ENCODE results near the gene PDE3A.

DNA sequence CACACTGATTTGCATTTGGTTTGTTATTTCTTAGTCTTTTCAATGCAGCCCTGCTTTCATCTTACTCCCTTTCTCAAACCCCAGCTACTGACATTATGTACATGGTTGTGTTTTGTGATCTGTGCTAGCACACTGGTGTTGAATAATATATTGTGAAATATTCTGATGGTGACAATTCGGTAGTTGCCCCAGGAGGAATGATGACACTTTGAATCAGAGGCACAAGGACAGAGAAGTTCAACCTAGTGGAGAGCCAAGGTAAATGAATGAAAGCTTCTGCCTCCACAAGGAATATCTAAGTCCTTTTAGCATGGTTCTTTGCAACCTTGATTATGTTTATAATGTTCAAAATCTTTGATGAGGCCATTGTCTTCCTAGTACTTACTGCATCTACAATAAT, 159.9 kb downstream of the PDE3A start:
- TF ChIP-seq POLR2A (IDR thresholded peaks at IDR 0.05; ENCODE audit: low read depth, low read length) (no peak), NBN (IDR thresholded peaks at IDR 0.05) (no peak), BHLHE40 (IDR thresholded peaks at IDR 0.05; ENCODE audit: borderline replicate concordance in 1 of 2, low read depth in 2 of 2, low read length in 1 of 2) (no peak), EZH2 (IDR thresholded peaks at IDR 0.05; ENCODE audit: borderline replicate concordance, control insufficient read depth, low read depth, low read length) (no peak), FOS (IDR thresholded peaks at IDR 0.05; ENCODE audit: borderline replicate concordance, extremely low read depth, insufficient read length) (no peak), ZNF24 (IDR thresholded peaks at IDR 0.05) (no peak), POLR2AphosphoS5 (IDR thresholded peaks at IDR 0.05; ENCODE audit: low read length) (no peak), RFX5 (IDR thresholded peaks at IDR 0.05; ENCODE audit: low read depth, low read length) (no peak)
- TF ChIP-seq, protein P1, sequence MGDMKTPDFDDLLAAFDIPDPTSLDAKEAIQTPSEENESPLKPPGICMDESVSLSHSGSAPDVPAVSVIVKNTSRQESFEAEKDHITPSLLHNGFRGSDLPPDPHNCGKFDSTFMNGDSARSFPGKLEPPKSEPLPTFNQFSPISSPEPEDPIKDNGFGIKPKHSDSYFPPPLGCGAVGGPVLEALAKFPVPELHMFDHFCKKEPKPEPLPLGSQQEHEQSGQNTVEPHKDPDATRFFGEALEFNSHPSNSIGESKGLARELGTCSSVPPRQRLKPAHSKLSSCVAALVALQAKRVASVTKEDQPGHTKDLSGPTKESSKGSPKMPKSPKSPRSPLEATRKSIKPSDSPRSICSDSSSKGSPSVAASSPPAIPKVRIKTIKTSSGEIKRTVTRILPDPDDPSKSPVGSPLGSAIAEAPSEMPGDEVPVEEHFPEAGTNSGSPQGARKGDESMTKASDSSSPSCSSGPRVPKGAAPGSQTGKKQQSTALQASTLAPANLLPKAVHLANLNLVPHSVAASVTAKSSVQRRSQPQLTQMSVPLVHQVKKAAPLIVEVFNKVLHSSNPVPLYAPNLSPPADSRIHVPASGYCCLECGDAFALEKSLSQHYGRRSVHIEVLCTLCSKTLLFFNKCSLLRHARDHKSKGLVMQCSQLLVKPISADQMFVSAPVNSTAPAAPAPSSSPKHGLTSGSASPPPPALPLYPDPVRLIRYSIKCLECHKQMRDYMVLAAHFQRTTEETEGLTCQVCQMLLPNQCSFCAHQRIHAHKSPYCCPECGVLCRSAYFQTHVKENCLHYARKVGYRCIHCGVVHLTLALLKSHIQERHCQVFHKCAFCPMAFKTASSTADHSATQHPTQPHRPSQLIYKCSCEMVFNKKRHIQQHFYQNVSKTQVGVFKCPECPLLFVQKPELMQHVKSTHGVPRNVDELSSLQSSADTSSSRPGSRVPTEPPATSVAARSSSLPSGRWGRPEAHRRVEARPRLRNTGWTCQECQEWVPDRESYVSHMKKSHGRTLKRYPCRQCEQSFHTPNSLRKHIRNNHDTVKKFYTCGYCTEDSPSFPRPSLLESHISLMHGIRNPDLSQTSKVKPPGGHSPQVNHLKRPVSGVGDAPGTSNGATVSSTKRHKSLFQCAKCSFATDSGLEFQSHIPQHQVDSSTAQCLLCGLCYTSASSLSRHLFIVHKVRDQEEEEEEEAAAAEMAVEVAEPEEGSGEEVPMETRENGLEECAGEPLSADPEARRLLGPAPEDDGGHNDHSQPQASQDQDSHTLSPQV (IDR thresholded peaks at IDR 0.05), result no peak
- TF ChIP-seq, protein P2, sequence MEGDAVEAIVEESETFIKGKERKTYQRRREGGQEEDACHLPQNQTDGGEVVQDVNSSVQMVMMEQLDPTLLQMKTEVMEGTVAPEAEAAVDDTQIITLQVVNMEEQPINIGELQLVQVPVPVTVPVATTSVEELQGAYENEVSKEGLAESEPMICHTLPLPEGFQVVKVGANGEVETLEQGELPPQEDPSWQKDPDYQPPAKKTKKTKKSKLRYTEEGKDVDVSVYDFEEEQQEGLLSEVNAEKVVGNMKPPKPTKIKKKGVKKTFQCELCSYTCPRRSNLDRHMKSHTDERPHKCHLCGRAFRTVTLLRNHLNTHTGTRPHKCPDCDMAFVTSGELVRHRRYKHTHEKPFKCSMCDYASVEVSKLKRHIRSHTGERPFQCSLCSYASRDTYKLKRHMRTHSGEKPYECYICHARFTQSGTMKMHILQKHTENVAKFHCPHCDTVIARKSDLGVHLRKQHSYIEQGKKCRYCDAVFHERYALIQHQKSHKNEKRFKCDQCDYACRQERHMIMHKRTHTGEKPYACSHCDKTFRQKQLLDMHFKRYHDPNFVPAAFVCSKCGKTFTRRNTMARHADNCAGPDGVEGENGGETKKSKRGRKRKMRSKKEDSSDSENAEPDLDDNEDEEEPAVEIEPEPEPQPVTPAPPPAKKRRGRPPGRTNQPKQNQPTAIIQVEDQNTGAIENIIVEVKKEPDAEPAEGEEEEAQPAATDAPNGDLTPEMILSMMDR (IDR thresholded peaks at IDR 0.05 in 2 of 3, conservative IDR thresholded peaks at IDR 0.05 in 1 of 3; ENCODE audit: control insufficient read depth in 2 of 3, extremely low read depth in 1 of 3, insufficient read depth in 1 of 3, low read depth in 3 of 3, low read length in 3 of 3), result no peak
- TF ChIP-seq, protein P3, sequence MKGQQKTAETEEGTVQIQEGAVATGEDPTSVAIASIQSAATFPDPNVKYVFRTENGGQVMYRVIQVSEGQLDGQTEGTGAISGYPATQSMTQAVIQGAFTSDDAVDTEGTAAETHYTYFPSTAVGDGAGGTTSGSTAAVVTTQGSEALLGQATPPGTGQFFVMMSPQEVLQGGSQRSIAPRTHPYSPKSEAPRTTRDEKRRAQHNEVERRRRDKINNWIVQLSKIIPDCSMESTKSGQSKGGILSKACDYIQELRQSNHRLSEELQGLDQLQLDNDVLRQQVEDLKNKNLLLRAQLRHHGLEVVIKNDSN (IDR thresholded peaks at IDR 0.05; ENCODE audit: borderline replicate concordance, extremely low read length, insufficient read depth, low read depth, low read length), result no peak
- TF ChIP-seq, protein P4, sequence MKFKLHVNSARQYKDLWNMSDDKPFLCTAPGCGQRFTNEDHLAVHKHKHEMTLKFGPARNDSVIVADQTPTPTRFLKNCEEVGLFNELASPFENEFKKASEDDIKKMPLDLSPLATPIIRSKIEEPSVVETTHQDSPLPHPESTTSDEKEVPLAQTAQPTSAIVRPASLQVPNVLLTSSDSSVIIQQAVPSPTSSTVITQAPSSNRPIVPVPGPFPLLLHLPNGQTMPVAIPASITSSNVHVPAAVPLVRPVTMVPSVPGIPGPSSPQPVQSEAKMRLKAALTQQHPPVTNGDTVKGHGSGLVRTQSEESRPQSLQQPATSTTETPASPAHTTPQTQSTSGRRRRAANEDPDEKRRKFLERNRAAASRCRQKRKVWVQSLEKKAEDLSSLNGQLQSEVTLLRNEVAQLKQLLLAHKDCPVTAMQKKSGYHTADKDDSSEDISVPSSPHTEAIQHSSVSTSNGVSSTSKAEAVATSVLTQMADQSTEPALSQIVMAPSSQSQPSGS (IDR thresholded peaks at IDR 0.05; ENCODE audit: low read length), result no peak
